SK-N-MC (cell line): ENCODE results near the gene EMP3.

Source experiments
- EZH2 ChIP-seq: fragments of 200-600 bp; sonication (generic); IDR thresholded peaks from one replicate; pipeline ENCODE4 v1.6.1; 2017; ENCODE audit warnings: antibody characterized with exemption
- FOXP2 ChIP-seq: optimal IDR thresholded peaks from 2 replicates; pipeline ENCODE3; 2011; ENCODE audit warnings: mild to moderate bottlenecking, moderate library complexity; ENCODE audit not compliant: insufficient read depth; ENCODE audit errors: extremely low read length, control extremely low read depth
- POLR2AphosphoS5 ChIP-seq: IDR thresholded peaks from 2 replicates; pipeline ENCODE4 v1.6.1; 2012; ENCODE audit warnings: mild to moderate bottlenecking, low read depth, low read length, borderline replicate concordance

- TF ChIP-seq EZH2 (no peak), POLR2AphosphoS5 (no peak), FOXP2 (no peak)
Measured at GRCh38 chr19:48348045-48348444, 22.7 kb downstream of the EMP3 start.
